HCEC 1CT (cell line): Measurements from ENCODE around the gene IGFL2.
"Not testable (repeated sequence)": the region's sequence is repeated elsewhere in the genome, so short reads cannot be mapped to it uniquely, and the experiment has no call there.

ENCODE experiments used
- DNase-seq: peaks from one replicate; pipeline ENCODE4 v3.0.0-alpha.2; 2017

Gene IGFL2

GRCh38 chr19:46147791-46148288 lies at the start of gene IGFL2:
TSS of gene IGFL2 (plus strand) at chr19:46148238. CDS start at chr19:46148279, 41 bp downstream.
- no peak for DNase-seq

- no peak for DNase-seq
Measured at GRCh38 chr19:46100344-46100743, 47.7 kb upstream of the IGFL2 start.

GRCh38 chr19:46101293-46101692 lies 46.7 kb upstream of the IGFL2 start:
- DNase-seq = no peak

- DNase-seq = not testable (repeated sequence)
Measured at GRCh38 chr19:46102333-46102732, 45.7 kb upstream of the IGFL2 start.

- DNase-seq = no peak
Measured at GRCh38 chr19:46107371-46107770, 40.7 kb upstream of the IGFL2 start.

GRCh38 chr19:46109876-46110275 lies 38.2 kb upstream of the IGFL2 start:
- no peak for DNase-seq

- no peak for DNase-seq
Measured at GRCh38 chr19:46111376-46111775, 36.7 kb upstream of the IGFL2 start.

- no peak for DNase-seq
Measured at GRCh38 chr19:46112527-46112926, 35.5 kb upstream of the IGFL2 start.

- DNase-seq = no peak
Measured at GRCh38 chr19:46113726-46114125, 34.3 kb upstream of the IGFL2 start.

- peak; percentile 45 for DNase-seq
Measured at GRCh38 chr19:46115396-46116106, 32.5 kb upstream of the IGFL2 start.

- DNase-seq = no peak
Measured at GRCh38 chr19:46116121-46116520, 31.9 kb upstream of the IGFL2 start.

- no peak for DNase-seq
Measured at GRCh38 chr19:46118136-46118535, 29.9 kb upstream of the IGFL2 start.

- DNase-seq = no peak
Measured at GRCh38 chr19:46124638-46125115, 23.4 kb upstream of the IGFL2 start, which contains the start of gene IGFL3. TSS of gene IGFL3 (minus strand) at chr19:46124688. CDS start at chr19:46124649, 39 bp downstream.

GRCh38 chr19:46125447-46125846 lies 22.6 kb upstream of the IGFL2 start:
- DNase-seq = no peak

- no peak for DNase-seq
Measured at GRCh38 chr19:46126086-46126580, 21.9 kb upstream of the IGFL2 start.

- no peak for DNase-seq
Measured at GRCh38 chr19:46131485-46132143, 16.4 kb upstream of the IGFL2 start.

GRCh38 chr19:46132508-46133100 lies 15.4 kb upstream of the IGFL2 start:
- no peak for DNase-seq

GRCh38 chr19:46133101-46133627 lies 14.9 kb upstream of the IGFL2 start:
- peak; percentile 94 for DNase-seq

- no peak for DNase-seq
Measured at GRCh38 chr19:46133777-46134241, 14.2 kb upstream of the IGFL2 start.

- DNase-seq = peak; percentile 11
Measured at GRCh38 chr19:46134527-46134926, 13.5 kb upstream of the IGFL2 start.

GRCh38 chr19:46137915-46138473 lies 10.0 kb upstream of the IGFL2 start:
- no peak for DNase-seq

- DNase-seq = no peak
Measured at GRCh38 chr19:46141421-46141820, 6.6 kb upstream of the IGFL2 start.

- no peak for DNase-seq
Measured at GRCh38 chr19:46142294-46142693, 5.7 kb upstream of the IGFL2 start.
